Activated CD4-positive, alpha-beta memory T cell treated with anti-CD3 and anti-CD28 coated beads, Interleukin-2, amount 10 ng/mL, durations not matched to agents 7 days and 5 days (primary cell): ENCODE data around the gene ATOX1. TPM values are rescaled to one million over a fixed set of nuclear protein-coding genes. Genes with fewer than 3 reads are reported as not detected.
A peak's percentile ranks its signal among the peaks of the same experiment; 100 is the strongest.

Experiments
- CTCF ChIA-PET: fragments of 350-600 bp; sonication (Branson Sonifier 250); formaldehyde crosslinking; loops from one replicate; lab custom pipeline; 2021; ENCODE audit warnings: antibody characterized with exemption, inconsistent platforms; lab: Charles Lee
- POLR2A ChIA-PET: fragments of 350-600 bp; sonication (Branson Sonifier 250); formaldehyde crosslinking; loops from one replicate; lab custom pipeline; 2021; ENCODE audit warnings: antibody characterized with exemption; lab: Charles Lee
- DNase-seq: peaks from one replicate; pipeline ENCODE4 v3.0.0-alpha.2; 2020
- H3K27ac Mint-ChIP-seq: one replicate; pipeline ENCODE4 v1.8.0; 2021; ENCODE audit warnings: mild to moderate bottlenecking, mixed read lengths
- H3K27me3 Mint-ChIP-seq: one replicate; pipeline ENCODE4 v1.8.0; 2021; ENCODE audit warnings: mixed read lengths
- H3K36me3 Mint-ChIP-seq: one replicate; pipeline ENCODE4 v1.8.0; 2021; ENCODE audit warnings: low read depth, mixed read lengths
- H3K4me1 Mint-ChIP-seq: one replicate; pipeline ENCODE4 v1.8.0; 2021; ENCODE audit warnings: mixed read lengths
- H3K4me3 Mint-ChIP-seq: one replicate; pipeline ENCODE4 v1.8.0; 2021; ENCODE audit warnings: mild to moderate bottlenecking, mixed read lengths
- H3K9me3 Mint-ChIP-seq: one replicate; pipeline ENCODE4 v1.8.0; 2021; ENCODE audit warnings: mixed read lengths
- total RNA-seq, 2 experiments: library from RNA; stranded (reverse); gene quantifications; one replicate each; pipeline ENCODE4 v1.2.3, GENCODE V29; 2021

Gene ATOX1
- total RNA-seq, 2 experiments from 2014 or later, result 62.6 to 64.3 TPM

- Mint-ChIP-seq H3K4me3 (no peak overlapping the region), H3K27ac (no peak overlapping the region)
These were observed 35.9 kb downstream of the ATOX1 start for GRCh38 chr5:151722546-151722945.

DNA sequence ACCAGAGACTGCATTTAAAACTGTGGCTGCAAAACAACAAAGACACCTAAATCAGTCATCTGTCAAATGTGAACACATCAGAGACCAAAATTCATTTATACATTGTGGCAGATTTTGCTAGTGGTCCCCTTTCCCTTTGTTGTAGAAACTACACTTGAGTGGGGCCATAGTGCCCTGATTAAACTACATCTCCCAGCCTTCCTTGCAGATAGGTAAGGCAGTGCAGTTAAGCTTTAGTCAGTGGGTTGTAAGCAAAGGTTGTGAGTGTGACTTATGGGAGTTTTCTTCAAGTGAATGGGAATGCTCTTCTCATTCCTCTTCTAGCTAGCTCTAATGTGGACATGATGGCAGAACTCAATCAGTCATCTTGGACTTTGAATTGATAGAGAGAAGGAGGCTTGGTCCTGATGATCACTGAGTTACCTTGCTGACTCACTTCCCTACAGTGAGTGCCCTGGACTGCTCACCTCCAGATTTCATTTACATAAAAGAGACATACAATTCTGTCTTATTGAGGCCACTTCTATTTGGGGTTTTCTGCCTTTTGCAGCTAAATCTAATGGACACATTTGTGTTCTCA lies 36.5 kb downstream of the ATOX1 start:
- ChIA-PET CTCF (interaction anchor here (1.3 to 4.1 kb wide), 4 partner anchors 10 to 70 kb away, joined by 3 to 22 read pairs (median 5); no protein-coding TSS in a partner anchor), POLR2A (interaction anchor here (0.6 to 1.1 kb wide), 2 partner anchors 9 to 19 kb away, joined by 3 to 4 read pairs; no protein-coding TSS in a partner anchor)
- H3K27ac Mint-ChIP-seq, result no peak overlapping the region
- no peaks in the 10 kb centered on the region for H3K36me3 Mint-ChIP-seq
- H3K9me3 Mint-ChIP-seq, result no peaks in the 10 kb centered on the region
- H3K4me1 Mint-ChIP-seq, result peaks cover 12% of the 10 kb centered on the region
- no peak overlapping the region for H3K4me3 Mint-ChIP-seq
- DNase-seq, result no peak
- H3K27me3 Mint-ChIP-seq, result no peaks in the 10 kb centered on the region

More at GRCh38 chr5:151722546-151722945, 35.9 kb downstream of the ATOX1 start:
- Mint-ChIP-seq H3K36me3 (peaks cover under 1% of the 10 kb centered on the region), H3K9me3 (no peaks in the 10 kb centered on the region), H3K27me3 (no peaks in the 10 kb centered on the region), H3K4me1 (peaks cover 12% of the 10 kb centered on the region)
- POLR2A ChIA-PET, result interaction anchor here (0.6 kb wide), 1 partner anchor 9 kb away, joined by 4 read pairs; no protein-coding TSS in a partner anchor
- no peak for DNase-seq
- CTCF ChIA-PET, result interaction anchor here (1.3 kb wide), 1 partner anchor 71 kb away, joined by 4 read pairs; no protein-coding TSS in a partner anchor

- Mint-ChIP-seq H3K36me3 (no peaks in the 10 kb centered on the region), H3K9me3 (no peaks in the 10 kb centered on the region), H3K4me3 (no peak overlapping the region), H3K4me1 (peaks cover 12% of the 10 kb centered on the region), H3K27me3 (no peaks in the 10 kb centered on the region), H3K27ac (peak overlapping the region; percentile 14)
- DNase-seq, result no peak
- CTCF ChIA-PET, result interaction anchor here (1.1 to 4.1 kb wide), 7 partner anchors 9 to 104 kb away, joined by 3 to 22 read pairs (median 4); no protein-coding TSS in a partner anchor
- POLR2A ChIA-PET, result interaction anchor here (1.1 kb wide), 1 partner anchor 18 kb away, joined by 3 read pairs; no protein-coding TSS in a partner anchor
These were observed 37.3 kb downstream of the ATOX1 start for GRCh38 chr5:151721087-151721646.

- Mint-ChIP-seq H3K27ac (no peak overlapping the region), H3K9me3 (no peaks in the 10 kb centered on the region), H3K4me3 (no peak overlapping the region), H3K36me3 (no peaks in the 10 kb centered on the region), H3K4me1 (peaks cover 12% of the 10 kb centered on the region), H3K27me3 (no peaks in the 10 kb centered on the region)
- CTCF ChIA-PET, result interaction anchor here (0.9 to 4.1 kb wide), 6 partner anchors 15 to 105 kb away, joined by 3 to 22 read pairs (median 5); no protein-coding TSS in a partner anchor
- POLR2A ChIA-PET, result interaction anchor here (1.4 kb wide), 1 partner anchor 32 kb away, joined by 3 read pairs; no protein-coding TSS in a partner anchor
- DNase-seq, result no peak
These were observed 38.2 kb downstream of the ATOX1 start for GRCh38 chr5:151720215-151720614.

- peak; percentile 37 for DNase-seq
- H3K9me3 Mint-ChIP-seq, result no peaks in the 10 kb centered on the region
- H3K27ac Mint-ChIP-seq, result no peak overlapping the region
- no peaks in the 10 kb centered on the region for H3K27me3 Mint-ChIP-seq
- ChIA-PET POLR2A (interaction anchor here (1.4 kb wide), 1 partner anchor 32 kb away, joined by 3 read pairs; no protein-coding TSS in a partner anchor), CTCF (interaction anchor here (0.9 to 4.1 kb wide), 6 partner anchors 14 to 68 kb away, joined by 3 to 22 read pairs (median 5); no protein-coding TSS in a partner anchor)
- no peaks in the 10 kb centered on the region for H3K36me3 Mint-ChIP-seq
- peaks cover 12% of the 10 kb centered on the region for H3K4me1 Mint-ChIP-seq
- no peak overlapping the region for H3K4me3 Mint-ChIP-seq
These were observed 39.0 kb downstream of the ATOX1 start for GRCh38 chr5:151719228-151720000.

- no peaks in the 10 kb centered on the region for H3K9me3 Mint-ChIP-seq
- ChIA-PET CTCF (interaction anchor here (1.2 to 4.1 kb wide), 3 partner anchors 22 to 67 kb away, joined by 3 to 22 read pairs (median 4); no protein-coding TSS in a partner anchor), POLR2A (no interaction called here)
- DNase-seq, result no peak
- H3K4me1 Mint-ChIP-seq, result peaks cover 12% of the 10 kb centered on the region
- no peaks in the 10 kb centered on the region for H3K36me3 Mint-ChIP-seq
- no peak overlapping the region for H3K27ac Mint-ChIP-seq
- H3K4me3 Mint-ChIP-seq, result no peak overlapping the region
- no peaks in the 10 kb centered on the region for H3K27me3 Mint-ChIP-seq
These were observed 39.8 kb downstream of the ATOX1 start for GRCh38 chr5:151718646-151719045.

DNA sequence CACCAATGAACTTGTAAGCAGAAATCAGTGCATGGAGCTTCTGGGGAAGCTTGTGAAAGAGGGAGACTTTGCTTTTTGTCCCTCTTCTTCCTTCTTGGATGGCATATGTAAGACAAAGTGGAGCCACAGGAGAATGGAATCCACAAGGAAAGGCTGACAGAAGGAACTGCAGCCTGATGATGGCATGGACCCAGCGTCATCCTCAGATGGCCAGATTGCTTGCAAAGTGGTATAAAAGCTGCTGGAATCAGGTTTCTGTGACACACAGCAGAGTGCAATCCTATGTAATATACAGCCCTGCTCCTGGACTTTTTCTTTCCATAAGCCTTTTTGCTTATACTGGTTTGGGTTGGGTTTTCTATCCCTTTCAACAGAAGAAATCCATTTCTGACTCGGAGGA lies 40.3 kb downstream of the ATOX1 start:
- DNase-seq, result no peak
- no peaks in the 10 kb centered on the region for H3K27me3 Mint-ChIP-seq
- no peak overlapping the region for H3K4me3 Mint-ChIP-seq
- H3K9me3 Mint-ChIP-seq, result no peaks in the 10 kb centered on the region
- ChIA-PET CTCF (interaction anchor here (1.2 to 4.1 kb wide), 3 partner anchors 22 to 66 kb away, joined by 3 to 22 read pairs (median 4); no protein-coding TSS in a partner anchor), POLR2A (no interaction called here)
- peaks cover 12% of the 10 kb centered on the region for H3K4me1 Mint-ChIP-seq
- no peaks in the 10 kb centered on the region for H3K36me3 Mint-ChIP-seq
- no peak overlapping the region for H3K27ac Mint-ChIP-seq

- peaks cover 5% of the 10 kb centered on the region for H3K27me3 Mint-ChIP-seq
- H3K4me1 Mint-ChIP-seq, result peaks cover 12% of the 10 kb centered on the region
- ChIA-PET POLR2A (no interaction called here), CTCF (no interaction called here)
- H3K36me3 Mint-ChIP-seq, result no peaks in the 10 kb centered on the region
- H3K27ac Mint-ChIP-seq, result no peak overlapping the region
- no peak overlapping the region for H3K4me3 Mint-ChIP-seq
- DNase-seq, result no peak
- H3K9me3 Mint-ChIP-seq, result no peaks in the 10 kb centered on the region
These were observed 41.0 kb downstream of the ATOX1 start for GRCh38 chr5:151717416-151717815.

DNA sequence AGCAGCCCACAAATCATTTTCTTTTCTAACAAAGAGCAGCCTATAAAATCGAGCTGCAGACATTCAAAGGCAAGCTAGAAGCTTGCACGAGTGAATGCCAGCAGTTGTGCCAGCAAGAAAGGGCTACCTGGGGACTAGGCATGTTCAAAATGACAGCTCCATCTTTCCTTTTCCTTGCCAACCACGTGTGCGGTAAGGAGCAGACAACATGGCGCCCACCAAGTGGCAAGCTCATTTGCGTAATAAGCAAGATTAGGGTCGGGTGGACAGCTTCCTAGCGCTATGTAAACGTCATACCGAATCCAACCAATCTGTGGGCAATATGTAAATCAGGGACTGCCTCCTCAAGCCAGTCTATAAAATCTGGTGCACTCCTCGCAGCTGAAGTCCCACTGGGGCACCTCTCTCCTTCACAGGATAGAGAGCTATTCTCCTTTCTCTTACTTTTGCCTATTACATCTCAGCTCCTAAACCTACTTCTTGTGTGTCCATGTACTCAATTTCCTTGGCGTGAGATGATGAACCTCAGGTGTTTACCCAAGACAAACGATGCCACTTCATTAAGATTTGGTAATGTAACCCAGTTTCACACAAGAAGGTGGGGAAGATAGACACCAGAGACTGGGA lies 49.2 kb downstream of the ATOX1 start:
- POLR2A ChIA-PET, result no interaction called here
- DNase-seq, result no peak
- Mint-ChIP-seq H3K27me3 (peaks cover 24% of the 10 kb centered on the region), H3K4me1 (no peaks in the 10 kb centered on the region), H3K4me3 (no peak overlapping the region), H3K36me3 (no peaks in the 10 kb centered on the region), H3K9me3 (no peaks in the 10 kb centered on the region), H3K27ac (no peak overlapping the region)
- CTCF ChIA-PET, result interaction anchor here (2.1 kb wide), 1 partner anchor 57 kb away, joined by 7 read pairs; no protein-coding TSS in a partner anchor

- no peaks in the 10 kb centered on the region for H3K9me3 Mint-ChIP-seq
- no peak overlapping the region for H3K27ac Mint-ChIP-seq
- POLR2A ChIA-PET, result no interaction called here
- peaks cover 24% of the 10 kb centered on the region for H3K27me3 Mint-ChIP-seq
- no peaks in the 10 kb centered on the region for H3K36me3 Mint-ChIP-seq
- CTCF ChIA-PET, result interaction anchor here (2.1 kb wide), 1 partner anchor 56 kb away, joined by 7 read pairs; no protein-coding TSS in a partner anchor
- H3K4me1 Mint-ChIP-seq, result no peaks in the 10 kb centered on the region
- no peak overlapping the region for H3K4me3 Mint-ChIP-seq
- no peak for DNase-seq
These were observed 50.3 kb downstream of the ATOX1 start for GRCh38 chr5:151708126-151708525.

GRCh38 chr5:151707567-151707966 lies 50.9 kb downstream of the ATOX1 start:
- no peak overlapping the region for H3K27ac Mint-ChIP-seq
- H3K4me1 Mint-ChIP-seq, result no peaks in the 10 kb centered on the region
- CTCF ChIA-PET, result interaction anchor here (0.7 kb wide), 1 partner anchor 819 kb away, joined by 4 read pairs; no protein-coding TSS in a partner anchor
- DNase-seq, result no peak
- no peak overlapping the region for H3K4me3 Mint-ChIP-seq
- H3K9me3 Mint-ChIP-seq, result no peaks in the 10 kb centered on the region
- peaks cover 20% of the 10 kb centered on the region for H3K27me3 Mint-ChIP-seq
- H3K36me3 Mint-ChIP-seq, result no peaks in the 10 kb centered on the region
- POLR2A ChIA-PET, result no interaction called here

GRCh38 chr5:151706906-151707305 lies 51.5 kb downstream of the ATOX1 start:
- Mint-ChIP-seq H3K4me3 (no peak overlapping the region), H3K36me3 (no peaks in the 10 kb centered on the region), H3K4me1 (no peaks in the 10 kb centered on the region), H3K9me3 (no peaks in the 10 kb centered on the region), H3K27ac (no peak overlapping the region), H3K27me3 (peaks cover 16% of the 10 kb centered on the region)
- CTCF ChIA-PET, result interaction anchor here (0.7 kb wide), 1 partner anchor 819 kb away, joined by 4 read pairs; no protein-coding TSS in a partner anchor
- no peak for DNase-seq
- POLR2A ChIA-PET, result no interaction called here
